ENCODE results near the gene SIK3. TPM values are rescaled to one million over a fixed set of nuclear protein-coding genes. Genes with fewer than 3 reads are reported as not detected.

Gene SIK3
- total and polyA plus RNA-seq, 2 donors (not counting 3 experiments of a cell fraction or from before 2014, with no cell fraction given): 10.3 to 21.3 TPM

DNA sequence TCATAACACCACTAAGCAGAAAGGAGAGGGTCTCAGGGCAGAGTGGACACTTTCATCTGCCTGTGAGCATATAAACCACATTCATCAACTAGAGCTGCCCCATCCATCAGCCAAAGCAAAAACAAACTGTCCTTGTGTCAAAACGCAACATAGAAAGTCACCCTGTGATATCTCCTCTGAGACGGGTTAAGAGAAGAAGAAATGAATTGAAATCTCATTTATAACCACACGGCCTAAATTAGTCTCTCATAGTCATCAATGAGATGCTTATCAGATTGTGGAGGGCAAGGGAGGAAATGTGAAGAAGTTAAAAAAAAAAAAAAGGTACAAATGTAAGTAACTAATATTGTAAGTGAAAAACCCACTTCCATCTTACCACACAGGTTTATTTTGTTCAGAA is 75.7 kb downstream of the SIK3 start:
- no peaks in the 10 kb centered on the region for H3K27me3 ChIP-seq (ENCODE audit: control insufficient read depth in 2 of 2, insufficient read depth in 2 of 2, low read length in 2 of 2)
- dilution Hi-C loops (cut with MboI; ENCODE audit: extremely low pct_ligation_motif_present, low sequenced_read_pairs): no loop called here
- H3K79me2 ChIP-seq (ENCODE audit: control insufficient read depth, insufficient read depth, low read length): no peaks in the 10 kb centered on the region
- no peaks in the 10 kb centered on the region for H3K36me3 ChIP-seq (ENCODE audit: control insufficient read depth in 2 of 2, extremely low read depth in 1 of 2, insufficient read depth in 2 of 2, low read length in 2 of 2)
- ChIA-PET POLR2A (no interaction called here), CTCF (no interaction called here)
- H3K9me3 ChIP-seq (replicated peaks; ENCODE audit: control insufficient read depth, insufficient read depth, low read length): no peaks in the 10 kb centered on the region
- H3K4me2 ChIP-seq (ENCODE audit: insufficient read depth, low read length): no peak overlapping the region
- no peak overlapping the region for H3K27ac ChIP-seq (ENCODE audit: insufficient read depth, low read depth, low read length)
- H3K9me1 ChIP-seq (replicated peaks; ENCODE audit: control insufficient read depth, extremely low read depth, insufficient read depth, low read length): no peaks in the 10 kb centered on the region
- FAIRE-seq: no peak
- no TSS peak for BruUV-seq (replicated peaks)
- H3K4me3 ChIP-seq (replicated peaks in 1 of 3; ENCODE audit: insufficient read depth in 1 of 3, low read depth in 1 of 3, low read length in 3 of 3): no peak overlapping the region
- intact Hi-C loops (cut with micrococcal nuclease): no loop called here
- peaks cover 9% of the 10 kb centered on the region for H3K4me1 ChIP-seq (ENCODE audit: control insufficient read depth, extremely low read depth, insufficient read depth, low read length)
- H4K20me1 ChIP-seq (replicated peaks; ENCODE audit: control insufficient read depth, extremely low read depth, insufficient read depth, low read length): no peaks in the 10 kb centered on the region
- no peak overlapping the region for H3K9ac ChIP-seq (replicated peaks; ENCODE audit: extremely low read depth, insufficient read depth, low read length)
- DNase-seq (ENCODE audit: low read depth, low spot score): no peak
- no peak overlapping the region for H2AFZ ChIP-seq (ENCODE audit: low read depth, low read length)
- no peak for TF ChIP-seq POLR2A (IDR thresholded peaks at IDR 0.05; ENCODE audit: low read depth, low read length)
- TF ChIP-seq JUN (IDR thresholded peaks at IDR 0.05; ENCODE audit: borderline replicate concordance, insufficient read depth, insufficient read length, low read depth): no peak
- TF ChIP-seq MYC (IDR thresholded peaks at IDR 0.05; ENCODE audit: low read depth, low read length): no peak
- no peak for TF ChIP-seq GATA2 (IDR thresholded peaks at IDR 0.05; ENCODE audit: insufficient read depth, insufficient read length, low read depth, low read length)

GRCh38 chr11:117020869-117021564 is 77.2 kb downstream of the SIK3 start:
- Histone ChIP-seq H3K4me2 (ENCODE audit: insufficient read depth, low read length) (no peak overlapping the region), H3K4me1 (ENCODE audit: control insufficient read depth, extremely low read depth, insufficient read depth, low read length) (peaks cover 10% of the 10 kb centered on the region), H2AFZ (ENCODE audit: low read depth, low read length) (no peak overlapping the region), H3K79me2 (ENCODE audit: control insufficient read depth, insufficient read depth, low read length) (no peaks in the 10 kb centered on the region), H3K27ac (ENCODE audit: insufficient read depth, low read depth, low read length) (no peak overlapping the region), H3K9ac (replicated peaks; ENCODE audit: extremely low read depth, insufficient read depth, low read length) (no peak overlapping the region), H3K9me3 (replicated peaks; ENCODE audit: control insufficient read depth, insufficient read depth, low read length) (no peaks in the 10 kb centered on the region), H3K36me3 (ENCODE audit: control insufficient read depth in 2 of 2, extremely low read depth in 1 of 2, insufficient read depth in 2 of 2, low read length in 2 of 2) (no peaks in the 10 kb centered on the region), H3K27me3 (ENCODE audit: control insufficient read depth in 2 of 2, insufficient read depth in 2 of 2, low read length in 2 of 2) (no peaks in the 10 kb centered on the region), H3K9me1 (replicated peaks; ENCODE audit: control insufficient read depth, extremely low read depth, insufficient read depth, low read length) (no peaks in the 10 kb centered on the region), H3K4me3 (replicated peaks in 1 of 3; ENCODE audit: insufficient read depth in 1 of 3, low read depth in 1 of 3, low read length in 3 of 3) (no peak overlapping the region), H4K20me1 (replicated peaks; ENCODE audit: control insufficient read depth, extremely low read depth, insufficient read depth, low read length) (no peaks in the 10 kb centered on the region)
- POLR2A ChIA-PET: no interaction called here
- no TSS peak for BruUV-seq (replicated peaks)
- CTCF ChIA-PET: interaction anchor here (1.7 kb wide), 1 partner anchor 23 kb away, joined by 4 read pairs; no protein-coding TSS in a partner anchor
- intact Hi-C loops (cut with micrococcal nuclease): no loop called here
- dilution Hi-C loops (cut with MboI; ENCODE audit: extremely low pct_ligation_motif_present, low sequenced_read_pairs): no loop called here
- no peak for DNase-seq (ENCODE audit: low read depth, low spot score)
- no peak for FAIRE-seq
- no peak for TF ChIP-seq FOS (IDR thresholded peaks at IDR 0.05; ENCODE audit: borderline replicate concordance, insufficient read depth, low read length)
- no peak for TF ChIP-seq MYC (IDR thresholded peaks at IDR 0.05; ENCODE audit: low read depth, low read length)
- TF ChIP-seq EZH2 (IDR thresholded peaks at IDR 0.05; ENCODE audit: borderline replicate concordance, low read depth, low read length, severe bottlenecking): no peak
- no peak for TF ChIP-seq JUN (IDR thresholded peaks at IDR 0.05; ENCODE audit: borderline replicate concordance, insufficient read depth, insufficient read length, low read depth)

Data from endothelial cell of umbilical vein (primary cell).